Lower lobe of right lung (tissue), 2 donors: ENCODE measurements around the gene CEP295NL. TPM values are rescaled to one million over a fixed set of nuclear protein-coding genes. Genes with fewer than 3 reads are reported as not detected.
A peak's percentile ranks its signal among the peaks of the same experiment; 100 is the strongest.

Experiments
- ATAC-seq, 2 donors: fragments of 200-7000 bp; cut with Tn5 transposase; one replicate each; pipeline ENCODE4 v1.9.1; 2020 to 2022; ENCODE audit warnings: mild to moderate bottlenecking in 2 of 2, moderate library complexity in 2 of 2
- DNase-seq: peaks from one replicate; pipeline ENCODE4 v3.0.0-alpha.2; 2020
- H3K27ac ChIP-seq: fragments of 200-600 bp; one replicate; pipeline ENCODE4 v1.8.0; 2022
- H3K27me3 ChIP-seq: fragments of 200-600 bp; one replicate; pipeline ENCODE4 v1.8.0; 2022; ENCODE audit warnings: low read depth
- H3K36me3 ChIP-seq: fragments of 200-600 bp; one replicate; pipeline ENCODE4 v1.8.0; 2022; ENCODE audit warnings: mild to moderate bottlenecking
- H3K4me1 ChIP-seq: fragments of 200-600 bp; one replicate; pipeline ENCODE4 v1.8.0; 2022
- H3K4me3 ChIP-seq: fragments of 200-600 bp; one replicate; pipeline ENCODE4 v1.8.0; 2022; ENCODE audit warnings: mild to moderate bottlenecking
- H3K9me3 ChIP-seq: fragments of 200-600 bp; one replicate; pipeline ENCODE4 v1.8.0; 2022
- intact Hi-C: fragments of 100-400 bp; cut with DNase I; formaldehyde crosslinking; loops from one replicate; pipeline ENCODE4 v1.11.0; 2022
- long read RNA-seq: library from polyadenylated mRNA; unstranded; transcript quantifications from one replicate; pipeline ENCODE4 v2.0.0, GENCODE V29; 2021
- total RNA-seq: library from RNA; stranded (reverse); fragmentation: NEBNext Ultra II Directional; extraction: Animal tissue kit (Norgen Biotek cat#: 25700); gene quantifications from one replicate; pipeline ENCODE4 v1.2.1, GENCODE V29; 2021
- TF ChIP-seq, protein P1 (sequence below): fragments of 200-600 bp; IDR thresholded peaks from one replicate; pipeline ENCODE4 v1.8.0; 2022; ENCODE audit warnings: antibody characterized with exemption, mild to moderate bottlenecking
- donor health status: DM: no; HTN: yes; CAD: no; lungs with severe emphysema.

CEP295NL gene
- 5.5 TPM for total RNA-seq
- long read RNA-seq, partial matches to known transcripts: 0 of 9 reads
- long read RNA-seq, other reads (novel, unspliced or antisense): 9 of 9 reads

DNA sequence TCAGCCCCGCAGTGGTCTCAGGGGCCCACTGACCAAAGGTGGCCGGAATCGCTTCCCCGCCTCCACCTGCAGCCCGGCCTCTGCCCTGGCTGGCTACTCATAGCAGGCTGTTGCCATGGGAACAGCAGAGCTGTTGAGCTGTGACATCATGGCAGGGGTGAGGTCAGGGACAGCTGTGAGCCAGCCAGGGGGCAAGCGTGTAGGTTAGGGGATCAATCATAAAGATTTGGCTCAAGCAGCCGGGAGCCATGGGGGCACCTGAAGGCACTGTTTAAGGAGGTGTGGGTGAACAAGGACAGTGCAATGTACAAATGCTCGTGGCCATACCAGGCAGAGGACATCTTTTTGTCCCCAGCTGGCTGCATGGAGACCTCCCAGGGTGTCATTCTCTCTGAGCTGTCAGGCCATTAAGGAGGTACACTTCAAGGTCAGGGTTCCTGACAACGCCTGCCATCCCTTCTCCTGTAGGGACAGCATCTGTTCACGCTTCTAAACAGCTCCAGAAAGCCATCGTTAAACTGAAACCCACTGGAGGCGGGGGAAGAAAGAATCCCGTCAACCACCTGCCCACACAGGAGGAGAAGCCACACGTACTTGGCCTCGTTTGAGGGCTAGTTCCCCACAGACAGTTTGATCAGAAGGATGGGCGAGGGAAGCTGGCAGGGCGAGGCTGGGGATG, at the start of gene CEP295NL:
TSS of gene CEP295NL (minus strand) at position 101 of the 679 bp plus-strand sequence. CDS start 1,373 bp downstream, outside the sequence.
- H3K4me1 ChIP-seq: peaks cover 22% of the 10 kb centered on the region
- DNase-seq (no peak), ATAC-seq (no peak)
- no peaks in the 10 kb centered on the region for H3K27me3 ChIP-seq
- H3K27ac ChIP-seq: no peak within 1 kb of the TSS
- TF ChIP-seq, protein P1, sequence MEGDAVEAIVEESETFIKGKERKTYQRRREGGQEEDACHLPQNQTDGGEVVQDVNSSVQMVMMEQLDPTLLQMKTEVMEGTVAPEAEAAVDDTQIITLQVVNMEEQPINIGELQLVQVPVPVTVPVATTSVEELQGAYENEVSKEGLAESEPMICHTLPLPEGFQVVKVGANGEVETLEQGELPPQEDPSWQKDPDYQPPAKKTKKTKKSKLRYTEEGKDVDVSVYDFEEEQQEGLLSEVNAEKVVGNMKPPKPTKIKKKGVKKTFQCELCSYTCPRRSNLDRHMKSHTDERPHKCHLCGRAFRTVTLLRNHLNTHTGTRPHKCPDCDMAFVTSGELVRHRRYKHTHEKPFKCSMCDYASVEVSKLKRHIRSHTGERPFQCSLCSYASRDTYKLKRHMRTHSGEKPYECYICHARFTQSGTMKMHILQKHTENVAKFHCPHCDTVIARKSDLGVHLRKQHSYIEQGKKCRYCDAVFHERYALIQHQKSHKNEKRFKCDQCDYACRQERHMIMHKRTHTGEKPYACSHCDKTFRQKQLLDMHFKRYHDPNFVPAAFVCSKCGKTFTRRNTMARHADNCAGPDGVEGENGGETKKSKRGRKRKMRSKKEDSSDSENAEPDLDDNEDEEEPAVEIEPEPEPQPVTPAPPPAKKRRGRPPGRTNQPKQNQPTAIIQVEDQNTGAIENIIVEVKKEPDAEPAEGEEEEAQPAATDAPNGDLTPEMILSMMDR: no peak
- no peaks in the 10 kb centered on the region for H3K9me3 ChIP-seq
- intact Hi-C loops: no loop called here
- no peak within 1 kb of the TSS for H3K4me3 ChIP-seq
- peaks cover 18% of the 10 kb centered on the region for H3K36me3 ChIP-seq

GRCh38 chr17:78952706-78953105, 49.7 kb upstream of the CEP295NL start:
- Histone ChIP-seq H3K27ac (no peak overlapping the region), H3K4me1 (no peaks in the 10 kb centered on the region), H3K9me3 (peaks cover 15% of the 10 kb centered on the region), H3K36me3 (no peaks in the 10 kb centered on the region), H3K27me3 (no peaks in the 10 kb centered on the region), H3K4me3 (no peak overlapping the region)
- intact Hi-C loops: no loop called here
- ATAC-seq (no peak), DNase-seq (no peak)
- TF ChIP-seq, protein P1: no peak

DNA sequence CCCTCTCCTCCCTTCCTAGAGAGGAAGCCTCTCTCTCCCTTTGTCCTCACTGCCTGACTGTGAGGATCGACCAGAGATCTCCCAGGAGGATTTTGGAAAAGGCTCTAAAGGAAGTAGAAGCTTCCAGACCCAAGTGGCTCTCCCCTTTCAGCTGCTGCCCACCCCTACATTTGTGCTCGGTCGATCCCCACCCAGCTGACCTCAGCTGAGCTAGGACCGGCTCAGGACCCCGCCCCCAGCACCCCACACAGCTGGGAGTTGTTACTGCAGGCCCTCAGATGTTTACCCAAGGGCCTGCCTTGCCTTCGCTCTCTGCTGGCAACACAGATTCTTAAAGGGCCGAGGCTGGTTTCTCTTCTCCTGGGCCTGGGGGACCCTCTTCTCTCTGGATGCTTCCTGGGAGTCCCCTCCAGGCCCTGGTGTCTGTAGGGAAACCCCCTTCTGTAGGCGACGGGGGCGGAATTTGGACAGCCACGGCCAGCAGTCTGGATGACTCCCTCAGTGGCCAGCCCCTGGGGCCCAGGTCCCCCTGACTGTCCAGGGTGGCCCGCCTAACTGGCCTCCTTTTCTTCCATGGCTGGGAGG, 49.1 kb upstream of the CEP295NL start:
- peaks cover 15% of the 10 kb centered on the region for H3K9me3 ChIP-seq
- no peak overlapping the region for H3K4me3 ChIP-seq
- peaks cover 4% of the 10 kb centered on the region for H3K4me1 ChIP-seq
- H3K27me3 ChIP-seq: no peaks in the 10 kb centered on the region
- no peaks in the 10 kb centered on the region for H3K36me3 ChIP-seq
- TF ChIP-seq, protein P1: no peak
- no peak overlapping the region for H3K27ac ChIP-seq
- ATAC-seq (peak in 1 of 2 donors; percentile 40), DNase-seq (no peak)
- intact Hi-C loops: no loop called here

GRCh38 chr17:78950870-78951269, 47.9 kb upstream of the CEP295NL start:
- Histone ChIP-seq H3K27ac (no peak overlapping the region), H3K9me3 (peaks cover 15% of the 10 kb centered on the region), H3K4me3 (no peak overlapping the region), H3K4me1 (peaks cover 5% of the 10 kb centered on the region), H3K36me3 (no peaks in the 10 kb centered on the region), H3K27me3 (no peaks in the 10 kb centered on the region)
- TF ChIP-seq, protein P1: no peak
- ATAC-seq: no peak
- DNase-seq: no peak
- intact Hi-C loops: no loop called here

DNA sequence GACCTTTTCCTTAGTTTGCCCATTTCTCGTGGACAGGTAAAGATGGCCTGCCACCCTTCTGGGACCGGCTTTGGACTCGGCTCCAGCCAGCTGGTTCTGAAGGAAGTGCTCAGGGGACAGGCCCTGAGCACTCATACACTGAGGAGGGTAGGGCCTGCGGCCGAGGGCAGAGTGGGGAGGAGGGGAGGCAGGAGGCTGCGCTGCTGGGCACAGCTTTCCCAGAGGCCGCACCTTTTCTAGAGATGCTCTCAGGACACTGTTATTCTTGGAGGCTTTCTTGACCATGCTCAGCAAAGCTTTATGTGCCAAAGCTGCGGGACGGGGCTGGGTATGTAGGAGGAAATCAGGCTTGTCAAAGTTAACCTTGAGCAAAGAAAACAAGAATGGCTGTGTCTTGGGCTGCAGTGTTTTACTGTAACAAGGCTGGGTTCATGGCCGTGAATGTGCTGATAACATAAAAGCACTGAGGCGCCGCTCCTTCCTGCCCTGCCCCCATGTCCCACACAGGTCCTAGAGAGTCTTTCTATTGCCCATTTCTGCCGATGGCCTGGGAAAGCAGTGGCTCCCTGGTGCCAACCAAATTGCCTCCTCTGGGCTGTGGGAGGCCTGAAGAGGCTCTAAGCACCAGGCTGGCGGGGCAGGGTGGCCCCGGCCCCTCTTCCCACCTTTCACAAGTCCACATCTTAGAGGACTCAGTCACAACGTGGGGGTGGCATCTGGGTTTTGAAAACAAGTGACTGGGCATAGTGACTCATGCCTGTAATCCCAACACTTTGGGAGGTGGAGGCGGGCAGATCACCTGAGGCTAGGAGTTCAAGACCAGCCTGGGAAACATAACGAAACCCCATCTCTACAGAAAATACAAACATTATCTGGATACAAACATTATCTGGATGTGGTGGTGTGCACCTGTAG, 44.5 kb upstream of the CEP295NL start:
- TF ChIP-seq, protein P1: no peak
- ATAC-seq (peak; percentile 41 to 68), DNase-seq (no peak)
- intact Hi-C loops: no loop called here
- no peak overlapping the region for H3K4me3 ChIP-seq
- H3K27ac ChIP-seq: no peak overlapping the region
- peaks cover 5% of the 10 kb centered on the region for H3K4me1 ChIP-seq
- no peaks in the 10 kb centered on the region for H3K36me3 ChIP-seq
- no peaks in the 10 kb centered on the region for H3K27me3 ChIP-seq
- peaks cover 15% of the 10 kb centered on the region for H3K9me3 ChIP-seq
